Measurements from ENCODE around the gene SLC45A3. TPM values are rescaled to one million over a fixed set of nuclear protein-coding genes. Genes with fewer than 3 reads are reported as not detected.

The SLC45A3 gene
- total RNA-seq, 1 experiment from 2014 or later, result 12.3 TPM

GRCh38 chr1:205693421-205693991, 13.2 kb upstream of the SLC45A3 start:
- intact Hi-C loops (cut with micrococcal nuclease), result no loop called here
- Histone ChIP-seq H3K9me3 (ENCODE audit: control insufficient read depth in 1 of 2, insufficient read depth in 1 of 2, low read depth in 1 of 2, low read length in 2 of 2) (no peaks in the 10 kb centered on the region), H3K4me3 (replicated peaks in 1 of 2; ENCODE audit: low read depth in 1 of 2, low read length in 2 of 2) (no peak overlapping the region), H3K27me3 (ENCODE audit: insufficient read depth, low read length) (no peaks in the 10 kb centered on the region), H3K4me2 (ENCODE audit: low read length) (no peak overlapping the region), H4K20me1 (ENCODE audit: insufficient read depth) (no peaks in the 10 kb centered on the region), H3K36me3 (ENCODE audit: control insufficient read depth in 1 of 2, insufficient read depth in 2 of 2, low read length in 2 of 2) (no peaks in the 10 kb centered on the region), H3K27ac (ENCODE audit: low read depth, low read length) (no peak overlapping the region), H2AFZ (ENCODE audit: low read depth, low read length, poor library complexity, severe bottlenecking) (no peak overlapping the region), H3K79me2 (ENCODE audit: insufficient read depth, low read length) (no peaks in the 10 kb centered on the region), H3K9ac (ENCODE audit: low read length) (no peak overlapping the region), H3K9me2 (ENCODE audit: insufficient read depth) (no peaks in the 10 kb centered on the region), H3K4me1 (ENCODE audit: control insufficient read depth in 1 of 2, insufficient read depth in 2 of 2, low read length in 2 of 2) (no peaks in the 10 kb centered on the region)
- ATAC-seq (no peak), DNase-seq (ENCODE audit: low read depth, low spot score) (no peak)
- ChIA-PET CTCF (no interaction called here), POLR2A (no interaction called here), RAD21 (ENCODE audit: low non-redundant PET in 1 of 2, low total read pairs in 2 of 2, uncharacterized antibody in 2 of 2, unreplicated experiment in 2 of 2) (no interaction called here)
- no TSS peak for BruUV-seq (replicated peaks)
- TF ChIP-seq EZH2 (IDR thresholded peaks at IDR 0.05) (no peak), ATF3 (IDR thresholded peaks at IDR 0.05) (no peak), SRF (IDR thresholded peaks at IDR 0.05; ENCODE audit: low read depth) (no peak), SP1 (IDR thresholded peaks at IDR 0.05; ENCODE audit: low read depth) (no peak), EZH2phosphoT487 (IDR thresholded peaks at IDR 0.05; ENCODE audit: borderline replicate concordance) (no peak), POLR2A (IDR thresholded peaks at IDR 0.05; ENCODE audit: borderline replicate concordance, extremely low read depth, insufficient read depth, insufficient read length) (no peak), JUND (IDR thresholded peaks at IDR 0.05) (no peak)

GRCh38 chr1:205692423-205692822, 12.1 kb upstream of the SLC45A3 start:
- no peak for DNase-seq (ENCODE audit: low read depth, low spot score)
- TF ChIP-seq EZH2phosphoT487 (IDR thresholded peaks at IDR 0.05; ENCODE audit: borderline replicate concordance) (no peak), EZH2 (IDR thresholded peaks at IDR 0.05) (no peak), JUND (IDR thresholded peaks at IDR 0.05) (no peak), RAD21 (IDR thresholded peaks at IDR 0.05; ENCODE audit: low read depth) (no peak), SRF (IDR thresholded peaks at IDR 0.05; ENCODE audit: low read depth) (no peak), ZFX (IDR thresholded peaks at IDR 0.05) (no peak), CEBPB (IDR thresholded peaks at IDR 0.05; ENCODE audit: low read depth) (no peak), TCF7L2 (IDR thresholded peaks at IDR 0.05; ENCODE audit: borderline replicate concordance, extremely low read depth, insufficient read depth, insufficient read length) (no peak)
- RAD21 ChIA-PET (ENCODE audit: low non-redundant PET in 1 of 2, low total read pairs in 2 of 2, uncharacterized antibody in 2 of 2, unreplicated experiment in 2 of 2), result no interaction called here
- Histone ChIP-seq H3K9me3 (ENCODE audit: control insufficient read depth in 1 of 2, insufficient read depth in 1 of 2, low read depth in 1 of 2, low read length in 2 of 2) (no peaks in the 10 kb centered on the region), H3K9ac (ENCODE audit: low read length) (no peak overlapping the region), H3K4me3 (replicated peaks in 1 of 2; ENCODE audit: low read depth in 1 of 2, low read length in 2 of 2) (no peak overlapping the region), H3K4me1 (ENCODE audit: control insufficient read depth in 1 of 2, insufficient read depth in 2 of 2, low read length in 2 of 2) (no peaks in the 10 kb centered on the region), H3K27me3 (ENCODE audit: insufficient read depth, low read length) (no peaks in the 10 kb centered on the region), H3K79me2 (ENCODE audit: insufficient read depth, low read length) (no peaks in the 10 kb centered on the region), H4K20me1 (ENCODE audit: insufficient read depth) (no peaks in the 10 kb centered on the region), H3K36me3 (ENCODE audit: control insufficient read depth in 1 of 2, insufficient read depth in 2 of 2, low read length in 2 of 2) (no peaks in the 10 kb centered on the region), H3K27ac (ENCODE audit: low read depth, low read length) (no peak overlapping the region), H3K4me2 (ENCODE audit: low read length) (no peak overlapping the region), H2AFZ (ENCODE audit: low read depth, low read length, poor library complexity, severe bottlenecking) (no peak overlapping the region), H3K9me2 (ENCODE audit: insufficient read depth) (no peaks in the 10 kb centered on the region)
- no TSS peak for BruUV-seq (replicated peaks)
- CTCF ChIA-PET, result interaction anchor here (0.9 kb wide), 2 partner anchors 20 to 35 kb away, joined by 4 read pairs; no protein-coding TSS in a partner anchor
- ATAC-seq, result no peak
- intact Hi-C loops (cut with micrococcal nuclease), result no loop called here
- POLR2A ChIA-PET, result no interaction called here
